NCI-H2196 (cell line): ENCODE measurements around the gene IL31.

Experiments
- DNase-seq: peaks from one replicate; lab custom pipeline; 2025; ENCODE audit not compliant: unreplicated experiment; lab: John Stamatoyannopoulos, UW

IL31 gene

GRCh38 chr12:122159882-122160281, 14.1 kb downstream of the IL31 start:
- DNase-seq: no peak

- DNase-seq: no peak
Observed at GRCh38 chr12:122158700-122159285, 15.2 kb downstream of the IL31 start.

- no peak for DNase-seq
Observed at GRCh38 chr12:122155705-122156104, 18.3 kb downstream of the IL31 start.

- no peak for DNase-seq
Observed at GRCh38 chr12:122152754-122153153, 21.3 kb downstream of the IL31 start.

- no peak for DNase-seq
Observed at GRCh38 chr12:122150127-122150681, 23.8 kb downstream of the IL31 start.

- no peak for DNase-seq
Observed at GRCh38 chr12:122148657-122149056, 25.4 kb downstream of the IL31 start.

- no peak for DNase-seq
Observed at GRCh38 chr12:122147514-122148290, 26.3 kb downstream of the IL31 start.

- DNase-seq: no peak
Observed at GRCh38 chr12:122145505-122146330, 28.3 kb downstream of the IL31 start.

- no peak for DNase-seq
Observed at GRCh38 chr12:122144885-122145284, 29.1 kb downstream of the IL31 start.

- no peak for DNase-seq
Observed at GRCh38 chr12:122142857-122143256, 31.2 kb downstream of the IL31 start.

- DNase-seq: no peak
Observed at GRCh38 chr12:122141911-122142725, 31.9 kb downstream of the IL31 start.

- no peak for DNase-seq
Observed at GRCh38 chr12:122140467-122141257, 33.4 kb downstream of the IL31 start.

- no peak for DNase-seq
Observed at GRCh38 chr12:122139941-122140340, 34.1 kb downstream of the IL31 start.

- no peak for DNase-seq
Observed at GRCh38 chr12:122139266-122139665, 34.8 kb downstream of the IL31 start.

- DNase-seq: no peak
Observed at GRCh38 chr12:122138616-122139015, 35.4 kb downstream of the IL31 start.

- no peak for DNase-seq
Observed at GRCh38 chr12:122138181-122138580, 35.8 kb downstream of the IL31 start.

GRCh38 chr12:122137681-122138080, 36.3 kb downstream of the IL31 start:
- DNase-seq: peak; percentile 59

- no peak for DNase-seq
Observed at GRCh38 chr12:122137229-122137628, 36.8 kb downstream of the IL31 start.

GRCh38 chr12:122135437-122136031, 38.5 kb downstream of the IL31 start:
- no peak for DNase-seq
